Keratinocyte (primary cell): ENCODE measurements around the gene DBP. TPM values are rescaled to one million over a fixed set of nuclear protein-coding genes. Genes with fewer than 3 reads are reported as not detected.

Source experiments
- DNase-seq: peaks from one replicate; pipeline ENCODE4 v3.0.0-alpha.2; 2011; ENCODE audit warnings: low read depth, missing footprints, low spot score
- FAIRE-seq: peaks from 2 replicates; lab custom pipeline; 2011; peaks lifted over from hg19 to GRCh38; lab: Jason Lieb, UNC
- H2AFZ ChIP-seq: 2 replicates; pipeline ENCODE4 v1.6.0; 2012; ENCODE audit warnings: low read length, control low read depth, inconsistent platforms; ENCODE audit not compliant: control insufficient read depth
- H3K27ac ChIP-seq: 2 replicates; pipeline ENCODE4 v1.5.1; 2011; ENCODE audit warnings: low read length; ENCODE audit not compliant: control insufficient read depth, insufficient read depth
- H3K27me3 ChIP-seq: 3 replicates; pipeline ENCODE4 v1.6.0; 2011; ENCODE audit warnings: low read length; ENCODE audit not compliant: control insufficient read depth, insufficient read depth; ENCODE audit errors: extremely low read depth
- H3K36me3 ChIP-seq, 2 experiments: 2 replicates in 1 of 2; 3 replicates in 1 of 2; pipeline ENCODE4 v1.5.1; 2011; ENCODE audit warnings: low read length in 2 of 2, mild to moderate bottlenecking in 1 of 2; ENCODE audit not compliant: control insufficient read depth in 2 of 2, insufficient read depth in 2 of 2; ENCODE audit errors: extremely low read depth in 1 of 2
- H3K4me1 ChIP-seq: 3 replicates; pipeline ENCODE4 v1.5.1; 2011; ENCODE audit warnings: low read length; ENCODE audit not compliant: control insufficient read depth, insufficient read depth; ENCODE audit errors: extremely low read depth
- H3K4me2 ChIP-seq: 3 replicates; pipeline ENCODE4 v1.6.0; 2011; ENCODE audit warnings: low read depth, low read length; ENCODE audit not compliant: control insufficient read depth, insufficient read depth; ENCODE audit errors: extremely low read depth
- H3K4me3 ChIP-seq, 3 experiments: fragments of 200-600 bp in 1 of 3; sonication (generic) in 1 of 3; 2 replicates in 2 of 3; 3 replicates in 1 of 3; pipeline ENCODE4 v1.5.1; 2011 to 2016; ENCODE audit warnings: low read length in 3 of 3, mild to moderate bottlenecking in 3 of 3, control low read depth in 2 of 3, inconsistent platforms in 1 of 3, low read depth in 1 of 3, mixed read lengths in 1 of 3, mixed run types in 1 of 3, moderate library complexity in 1 of 3; ENCODE audit not compliant: control insufficient read depth in 2 of 3, insufficient read depth in 2 of 3; ENCODE audit errors: extremely low read depth in 1 of 3
- H3K79me2 ChIP-seq: 2 replicates; pipeline ENCODE4 v1.6.0; 2012; ENCODE audit warnings: low read length; ENCODE audit not compliant: control insufficient read depth, insufficient read depth
- H3K9ac ChIP-seq: 3 replicates; pipeline ENCODE4 v1.6.0; 2011; ENCODE audit warnings: low read length; ENCODE audit not compliant: control insufficient read depth, insufficient read depth; ENCODE audit errors: extremely low read depth
- H3K9me1 ChIP-seq: 3 replicates; pipeline ENCODE4 v1.6.0; 2011; ENCODE audit warnings: low read length; ENCODE audit not compliant: control insufficient read depth, insufficient read depth; ENCODE audit errors: extremely low read depth
- H3K9me3 ChIP-seq: 2 replicates; pipeline ENCODE4 v1.5.1; 2012; ENCODE audit warnings: low read depth, low read length; ENCODE audit not compliant: control insufficient read depth
- H4K20me1 ChIP-seq: 3 replicates; pipeline ENCODE4 v1.6.0; 2011; ENCODE audit warnings: low read length; ENCODE audit not compliant: control insufficient read depth, insufficient read depth; ENCODE audit errors: extremely low read depth
- EZH2 ChIP-seq: IDR thresholded peaks from one replicate; pipeline ENCODE4 v1.6.1; 2012; ENCODE audit warnings: inconsistent platforms, mild to moderate bottlenecking, low read length, moderate library complexity
- dilution Hi-C: fragments of 300-500 bp; cut with MboI; formaldehyde crosslinking; loops from one replicate; pipeline ENCODE4 v1.7.0; 2020; ENCODE audit warnings: low sequenced_read_pairs; ENCODE audit not compliant: extremely low pct_ligation_motif_present
- polyA plus RNA-seq, 5 experiments: library from polyadenylated mRNA; depleted of rRNA in 3 of 5; stranded (reverse) in 3 of 5; stranded (forward) in 1 of 5; unstranded in 1 of 5; fragments of >200 nt; gene quantifications; 1 replicate in 1 of 5; 2 replicates in 3 of 5; 3 replicates in 1 of 5; pipeline versions ENCODE4 v1.2.1 to v1.2.3, GENCODE V29; 2011 to 2012; ENCODE audit warnings: missing spikeins in 2 of 5, low read depth in 1 of 5, low replicate concordance in 1 of 5
- TF ChIP-seq, protein P1 (sequence below), 3 experiments: IDR thresholded peaks in 1 of 3; conservative IDR thresholded peaks in 1 of 3; optimal IDR thresholded peaks in 1 of 3; 2 replicates in 2 of 3; 3 replicates in 1 of 3; pipeline versions ENCODE3 to v1.5.1; 2011; ENCODE audit warnings: low read length in 3 of 3, mild to moderate bottlenecking in 3 of 3, moderate library complexity in 2 of 3, control low read depth in 1 of 3, inconsistent platforms in 1 of 3; ENCODE audit not compliant: insufficient read depth in 2 of 3; ENCODE audit errors: extremely low read depth in 1 of 3

DBP gene
- polyA plus RNA-seq, 1 donor (not counting 4 experiments of a cell fraction or from before 2014, with no cell fraction given), result 1.0 TPM

DNA sequence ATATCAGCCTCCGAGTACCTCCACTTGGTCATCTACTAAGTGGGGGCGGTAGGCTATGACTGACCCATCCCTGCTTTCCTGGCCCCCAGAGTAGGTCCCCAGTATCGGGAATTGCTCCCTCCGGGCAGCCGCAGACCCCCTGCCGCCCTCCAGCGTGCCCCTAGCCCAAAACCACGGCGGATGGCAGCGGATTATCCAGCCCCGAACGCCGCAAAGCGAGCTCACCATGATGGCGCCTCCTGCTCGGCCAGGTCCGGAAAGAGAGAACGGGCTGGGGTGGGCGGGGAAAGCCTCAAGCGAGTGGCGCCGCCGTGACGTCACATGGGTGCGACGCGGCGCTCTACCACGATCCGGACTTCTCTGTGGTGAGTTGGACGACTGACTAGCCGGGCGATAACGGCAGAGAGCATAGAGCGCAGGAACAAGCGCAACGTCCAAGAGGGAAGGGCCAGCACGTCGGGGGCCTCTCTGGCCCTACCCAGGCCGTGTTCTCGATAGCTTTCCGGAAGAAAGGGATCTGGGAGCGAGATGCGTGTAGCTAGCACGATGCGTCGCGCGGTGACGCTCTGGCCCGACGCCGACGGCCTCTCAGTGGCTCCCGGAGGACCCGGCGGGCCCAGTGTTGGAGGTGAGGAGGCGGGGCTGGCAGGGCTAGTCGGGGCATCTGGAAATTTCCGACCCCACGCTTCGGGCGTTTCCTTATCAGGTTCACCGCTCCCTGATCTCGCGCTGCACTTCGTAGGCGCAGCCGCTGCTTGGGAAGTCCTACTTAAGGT lies 18.1 kb downstream of the DBP start, which contains the start of the genes RPL18 and SPHK2:
Gene RPL18 (minus strand): TSS at position 263 of the 776 bp plus-strand sequence. CDS start 35 bp downstream, at position 228.
Gene SPHK2 (plus strand): TSS at position 591 of the 776 bp plus-strand sequence. CDS start 1,009 bp downstream, outside the sequence.
- peaks cover 39% of the 10 kb centered on the region for H3K79me2 ChIP-seq
- dilution Hi-C loops, result no loop called here
- FAIRE-seq, result peak; percentile 73

DNA sequence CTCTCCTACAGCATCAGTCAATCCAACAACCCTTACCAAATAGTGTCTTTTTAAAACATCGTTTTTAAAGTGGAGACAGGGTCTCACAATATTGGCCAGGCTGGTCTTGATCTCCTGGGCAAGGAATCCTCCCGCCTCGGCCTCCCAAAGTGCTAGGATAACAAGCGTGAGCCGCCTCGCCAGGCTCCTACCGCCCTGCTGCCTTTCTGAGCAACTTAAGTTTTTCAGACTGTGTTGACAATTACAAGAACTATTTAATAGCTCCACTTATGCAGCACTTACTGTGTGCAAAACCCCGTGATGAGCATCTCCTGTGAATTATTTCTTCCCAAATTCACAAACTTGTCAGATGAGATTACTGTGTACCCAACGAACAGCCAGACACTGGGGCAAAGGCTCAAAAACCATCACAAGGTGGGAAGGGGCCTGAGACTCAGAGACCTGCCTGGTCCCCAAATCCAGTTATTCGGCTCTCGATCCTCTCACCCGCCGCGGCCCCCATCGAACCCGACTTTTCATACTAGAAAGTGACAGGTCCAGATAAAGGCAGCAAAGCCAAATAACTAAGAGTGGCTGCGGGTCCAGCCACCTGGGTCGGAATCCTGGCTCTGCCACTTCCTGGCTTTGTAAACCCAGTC lies 18.8 kb downstream of the DBP start:
- dilution Hi-C loops, result no loop called here
- H3K4me1 ChIP-seq, result peaks cover 42% of the 10 kb centered on the region
- peaks cover 20 to 40% of the 10 kb centered on the region in 2 experiments for H3K36me3 ChIP-seq
- H2AFZ ChIP-seq, result no peak overlapping the region
- peak overlapping the region; percentile 88 for H3K27ac ChIP-seq
- FAIRE-seq (no peak), DNase-seq (no peak)
- H3K79me2 ChIP-seq, result peaks cover 39% of the 10 kb centered on the region
- no peaks in the 10 kb centered on the region for H3K9me3 ChIP-seq
- H3K4me3 ChIP-seq, result peak overlapping the region; percentile 79 to 91 (median 87)
- H4K20me1 ChIP-seq, result peaks cover 32% of the 10 kb centered on the region
- no peaks in the 10 kb centered on the region for H3K27me3 ChIP-seq
- peaks cover 5% of the 10 kb centered on the region for H3K9me1 ChIP-seq
- H3K4me2 ChIP-seq, result peak overlapping the region; percentile 95
- peak overlapping the region; percentile 98 for H3K9ac ChIP-seq
- TF ChIP-seq EZH2, result no peak
- TF ChIP-seq, protein P1, sequence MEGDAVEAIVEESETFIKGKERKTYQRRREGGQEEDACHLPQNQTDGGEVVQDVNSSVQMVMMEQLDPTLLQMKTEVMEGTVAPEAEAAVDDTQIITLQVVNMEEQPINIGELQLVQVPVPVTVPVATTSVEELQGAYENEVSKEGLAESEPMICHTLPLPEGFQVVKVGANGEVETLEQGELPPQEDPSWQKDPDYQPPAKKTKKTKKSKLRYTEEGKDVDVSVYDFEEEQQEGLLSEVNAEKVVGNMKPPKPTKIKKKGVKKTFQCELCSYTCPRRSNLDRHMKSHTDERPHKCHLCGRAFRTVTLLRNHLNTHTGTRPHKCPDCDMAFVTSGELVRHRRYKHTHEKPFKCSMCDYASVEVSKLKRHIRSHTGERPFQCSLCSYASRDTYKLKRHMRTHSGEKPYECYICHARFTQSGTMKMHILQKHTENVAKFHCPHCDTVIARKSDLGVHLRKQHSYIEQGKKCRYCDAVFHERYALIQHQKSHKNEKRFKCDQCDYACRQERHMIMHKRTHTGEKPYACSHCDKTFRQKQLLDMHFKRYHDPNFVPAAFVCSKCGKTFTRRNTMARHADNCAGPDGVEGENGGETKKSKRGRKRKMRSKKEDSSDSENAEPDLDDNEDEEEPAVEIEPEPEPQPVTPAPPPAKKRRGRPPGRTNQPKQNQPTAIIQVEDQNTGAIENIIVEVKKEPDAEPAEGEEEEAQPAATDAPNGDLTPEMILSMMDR (optimal IDR thresholded peaks at IDR 0.05 in 1 of 3, IDR thresholded peaks at IDR 0.05 in 1 of 3, conservative IDR thresholded peaks at IDR 0.05 in 1 of 3; ENCODE audit: extremely low read depth in 1 of 3, insufficient read depth in 2 of 3, low read length in 3 of 3), result no peak

More for the DNA sequence above, 18.1 kb downstream of the DBP start, which contains the start of the genes RPL18 and SPHK2:
- Histone ChIP-seq H3K27ac (peak within 1 kb of the TSS; percentile 88), H2AFZ (peak within 1 kb of the TSS; percentile 82), H3K27me3 (no peaks in the 10 kb centered on the region), H3K36me3 (peaks cover 20 to 40% of the 10 kb centered on the region in 2 experiments), H4K20me1 (peaks cover 32% of the 10 kb centered on the region), H3K9me1 (peaks cover 5% of the 10 kb centered on the region), H3K4me3 (peak within 1 kb of the TSS; percentile 83 to 91 (median 87)), H3K4me2 (peak within 1 kb of the TSS; percentile 95), H3K9ac (peak within 1 kb of the TSS; percentile 98), H3K4me1 (peaks cover 47% of the 10 kb centered on the region), H3K9me3 (no peaks in the 10 kb centered on the region)
- no peak for TF ChIP-seq EZH2
- TF ChIP-seq, protein P1 (optimal IDR thresholded peaks at IDR 0.05 in 1 of 3, IDR thresholded peaks at IDR 0.05 in 1 of 3, conservative IDR thresholded peaks at IDR 0.05 in 1 of 3; ENCODE audit: extremely low read depth in 1 of 3, insufficient read depth in 2 of 3, low read length in 3 of 3), result no peak
- peak; percentile 94 for DNase-seq
